ENCODE data around the gene TBX4. TPM values are rescaled to one million over a fixed set of nuclear protein-coding genes. Genes with fewer than 3 reads are reported as not detected.

Gene TBX4
- total and polyA plus RNA-seq, 2 of the 13 experiments (the other 11 are each of a cell fraction or from before 2014, with no cell fraction given), result 0.11 to 1.1 TPM

DNA sequence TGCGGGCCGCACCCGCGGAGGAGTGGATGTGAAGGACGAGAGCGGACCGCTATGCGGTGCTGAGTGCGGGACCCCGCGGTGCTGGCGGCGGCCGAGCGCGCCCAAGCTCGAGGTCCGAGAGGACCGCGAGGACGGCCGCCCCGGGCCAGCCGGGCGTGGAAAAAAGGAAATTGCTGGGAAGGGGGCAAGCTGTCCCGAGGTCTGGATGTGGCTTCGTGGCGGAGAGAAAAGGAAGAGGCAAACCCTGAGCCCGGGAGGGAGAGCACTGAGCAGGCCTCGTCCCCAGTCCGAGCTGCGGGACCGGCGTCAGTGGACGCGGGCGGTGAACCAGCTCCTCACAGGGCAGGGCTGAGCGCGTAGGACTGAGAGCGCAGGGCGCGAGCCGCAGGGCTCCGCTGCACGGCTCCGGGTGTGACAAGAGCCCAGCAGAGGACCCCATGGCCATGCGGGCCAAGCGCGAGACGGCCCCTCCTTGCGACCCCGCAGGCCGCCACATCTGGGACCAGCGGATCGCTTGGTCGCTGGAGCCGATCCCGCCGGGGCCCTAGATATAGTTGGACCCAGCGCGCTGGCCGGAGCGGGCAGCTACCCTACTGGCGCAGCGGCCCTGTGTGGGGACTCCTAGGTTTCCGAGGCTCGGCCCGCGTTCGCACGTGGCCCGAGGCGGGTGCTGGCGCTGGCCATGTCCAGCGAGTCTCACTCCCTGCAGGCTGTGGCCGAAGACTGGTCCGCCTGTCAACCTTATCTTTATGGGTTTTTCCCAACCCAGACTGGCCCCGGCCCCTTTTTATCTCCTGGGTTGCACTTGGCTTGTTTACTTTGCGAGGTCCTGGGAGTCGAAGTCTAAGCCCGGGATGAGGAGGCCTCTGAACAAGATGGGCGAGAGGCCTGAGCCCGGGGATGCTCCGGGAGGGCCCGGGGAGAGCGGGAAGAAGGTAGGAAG is 2.4 kb downstream of the TBX4 start (continued):
- TF ChIP-seq RFXANK (CRISPR knock-in tag; IDR thresholded peaks at IDR 0.05), result no peak
- TF ChIP-seq, protein P1, sequence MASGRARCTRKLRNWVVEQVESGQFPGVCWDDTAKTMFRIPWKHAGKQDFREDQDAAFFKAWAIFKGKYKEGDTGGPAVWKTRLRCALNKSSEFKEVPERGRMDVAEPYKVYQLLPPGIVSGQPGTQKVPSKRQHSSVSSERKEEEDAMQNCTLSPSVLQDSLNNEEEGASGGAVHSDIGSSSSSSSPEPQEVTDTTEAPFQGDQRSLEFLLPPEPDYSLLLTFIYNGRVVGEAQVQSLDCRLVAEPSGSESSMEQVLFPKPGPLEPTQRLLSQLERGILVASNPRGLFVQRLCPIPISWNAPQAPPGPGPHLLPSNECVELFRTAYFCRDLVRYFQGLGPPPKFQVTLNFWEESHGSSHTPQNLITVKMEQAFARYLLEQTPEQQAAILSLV (CRISPR knock-in tag; IDR thresholded peaks at IDR 0.05; ENCODE audit: borderline replicate concordance), result no peak; the same call in 1 of the 2 replicates
- TF ChIP-seq, protein P2, sequence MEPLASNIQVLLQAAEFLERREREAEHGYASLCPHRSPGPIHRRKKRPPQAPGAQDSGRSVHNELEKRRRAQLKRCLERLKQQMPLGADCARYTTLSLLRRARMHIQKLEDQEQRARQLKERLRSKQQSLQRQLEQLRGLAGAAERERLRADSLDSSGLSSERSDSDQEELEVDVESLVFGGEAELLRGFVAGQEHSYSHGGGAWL (CRISPR knock-in tag; IDR thresholded peaks at IDR 0.05), result no peak
- no peak for TF ChIP-seq ZNF33B (CRISPR knock-in tag; IDR thresholded peaks at IDR 0.05)
- peak; percentile 89 for TF ChIP-seq HDAC2 (CRISPR knock-in tag; IDR thresholded peaks at IDR 0.05)
- no peak; the same call in 1 of the 2 replicates for TF ChIP-seq HOXD1 (CRISPR knock-in tag; IDR thresholded peaks at IDR 0.05)
- TF ChIP-seq, protein P3, sequence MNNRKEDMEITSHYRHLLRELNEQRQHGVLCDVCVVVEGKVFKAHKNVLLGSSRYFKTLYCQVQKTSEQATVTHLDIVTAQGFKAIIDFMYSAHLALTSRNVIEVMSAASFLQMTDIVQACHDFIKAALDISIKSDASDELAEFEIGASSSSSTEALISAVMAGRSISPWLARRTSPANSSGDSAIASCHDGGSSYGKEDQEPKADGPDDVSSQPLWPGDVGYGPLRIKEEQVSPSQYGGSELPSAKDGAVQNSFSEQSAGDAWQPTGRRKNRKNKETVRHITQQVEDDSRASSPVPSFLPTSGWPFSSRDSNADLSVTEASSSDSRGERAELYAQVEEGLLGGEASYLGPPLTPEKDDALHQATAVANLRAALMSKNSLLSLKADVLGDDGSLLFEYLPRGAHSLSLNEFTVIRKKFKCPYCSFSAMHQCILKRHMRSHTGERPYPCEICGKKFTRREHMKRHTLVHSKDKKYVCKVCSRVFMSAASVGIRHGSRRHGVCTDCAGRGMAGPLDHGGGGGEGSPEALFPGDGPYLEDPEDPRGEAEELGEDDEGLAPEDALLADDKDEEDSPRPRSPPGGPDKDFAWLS (CRISPR knock-in tag; IDR thresholded peaks at IDR 0.05; ENCODE audit: borderline replicate concordance), result no peak
- TF ChIP-seq, protein P4, sequence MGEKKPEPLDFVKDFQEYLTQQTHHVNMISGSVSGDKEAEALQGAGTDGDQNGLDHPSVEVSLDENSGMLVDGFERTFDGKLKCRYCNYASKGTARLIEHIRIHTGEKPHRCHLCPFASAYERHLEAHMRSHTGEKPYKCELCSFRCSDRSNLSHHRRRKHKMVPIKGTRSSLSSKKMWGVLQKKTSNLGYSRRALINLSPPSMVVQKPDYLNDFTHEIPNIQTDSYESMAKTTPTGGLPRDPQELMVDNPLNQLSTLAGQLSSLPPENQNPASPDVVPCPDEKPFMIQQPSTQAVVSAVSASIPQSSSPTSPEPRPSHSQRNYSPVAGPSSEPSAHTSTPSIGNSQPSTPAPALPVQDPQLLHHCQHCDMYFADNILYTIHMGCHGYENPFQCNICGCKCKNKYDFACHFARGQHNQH (CRISPR knock-in tag; IDR thresholded peaks at IDR 0.05), result peak; percentile 82
- no peak for TF ChIP-seq NBN (conservative IDR thresholded peaks at IDR 0.05)
- TF ChIP-seq, protein P5, sequence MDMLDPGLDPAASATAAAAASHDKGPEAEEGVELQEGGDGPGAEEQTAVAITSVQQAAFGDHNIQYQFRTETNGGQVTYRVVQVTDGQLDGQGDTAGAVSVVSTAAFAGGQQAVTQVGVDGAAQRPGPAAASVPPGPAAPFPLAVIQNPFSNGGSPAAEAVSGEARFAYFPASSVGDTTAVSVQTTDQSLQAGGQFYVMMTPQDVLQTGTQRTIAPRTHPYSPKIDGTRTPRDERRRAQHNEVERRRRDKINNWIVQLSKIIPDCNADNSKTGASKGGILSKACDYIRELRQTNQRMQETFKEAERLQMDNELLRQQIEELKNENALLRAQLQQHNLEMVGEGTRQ (IDR thresholded peaks at IDR 0.05; ENCODE audit: low read depth, low read length), result no peak
- TF ChIP-seq, protein P5 (CRISPR knock-in tag; IDR thresholded peaks at IDR 0.05; ENCODE audit: borderline replicate concordance), result no peak
- TF ChIP-seq, protein P6, sequence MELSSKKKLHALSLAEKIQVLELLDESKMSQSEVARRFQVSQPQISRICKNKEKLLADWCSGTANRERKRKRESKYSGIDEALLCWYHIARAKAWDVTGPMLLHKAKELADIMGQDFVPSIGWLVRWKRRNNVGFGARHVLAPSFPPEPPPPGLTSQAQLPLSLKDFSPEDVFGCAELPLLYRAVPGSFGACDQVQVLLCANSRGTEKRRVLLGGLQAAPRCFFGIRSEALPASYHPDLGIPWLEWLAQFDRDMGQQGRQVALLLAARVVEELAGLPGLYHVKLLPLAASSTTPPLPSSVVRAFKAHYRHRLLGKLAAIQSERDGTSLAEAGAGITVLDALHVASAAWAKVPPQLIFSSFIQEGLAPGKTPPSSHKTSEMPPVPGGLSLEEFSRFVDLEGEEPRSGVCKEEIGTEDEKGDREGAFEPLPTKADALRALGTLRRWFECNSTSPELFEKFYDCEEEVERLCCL (CRISPR knock-in tag; IDR thresholded peaks at IDR 0.05; ENCODE audit: borderline replicate concordance), result 0 out of 2 replicates have a peak, but pooled peaks have one; percentile 8
- TF ChIP-seq ZNF230 (CRISPR knock-in tag; IDR thresholded peaks at IDR 0.05), result peak; percentile 88
- TF ChIP-seq KLF16 (CRISPR knock-in tag; IDR thresholded peaks at IDR 0.05), result peak in 1 of 2 experiments; percentile 53; a peak in 1 of 4 replicates
- TF ChIP-seq RXRA (CRISPR knock-in tag; IDR thresholded peaks at IDR 0.05), result peak; percentile 83
- no peak for TF ChIP-seq NFIC (IDR thresholded peaks at IDR 0.05; ENCODE audit: low read length)
- TF ChIP-seq, protein P7, sequence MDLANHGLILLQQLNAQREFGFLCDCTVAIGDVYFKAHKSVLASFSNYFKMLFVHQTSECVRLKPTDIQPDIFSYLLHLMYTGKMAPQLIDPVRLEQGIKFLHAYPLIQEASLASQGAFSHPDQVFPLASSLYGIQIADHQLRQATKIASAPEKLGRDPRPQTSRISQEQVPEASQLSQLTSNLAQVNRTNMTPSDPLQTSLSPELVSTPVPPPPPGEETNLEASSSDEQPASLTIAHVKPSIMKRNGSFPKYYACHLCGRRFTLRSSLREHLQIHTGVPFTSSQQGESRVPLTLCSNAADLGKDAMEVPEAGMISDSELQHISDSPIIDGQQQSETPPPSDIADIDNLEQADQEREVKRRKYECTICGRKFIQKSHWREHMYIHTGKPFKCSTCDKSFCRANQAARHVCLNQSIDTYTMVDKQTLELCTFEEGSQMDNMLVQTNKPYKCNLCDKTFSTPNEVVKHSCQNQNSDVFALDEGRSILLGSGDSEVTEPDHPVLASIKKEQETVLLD (CRISPR knock-in tag; IDR thresholded peaks at IDR 0.05; ENCODE audit: low read depth), result no peak
- no peak for TF ChIP-seq ASH2L (IDR thresholded peaks at IDR 0.05; ENCODE audit: insufficient read length, low read depth, low read length)

All from HepG2 (cell line).